GM19328 (cell line): ENCODE measurements around the gene PSMD9.
A peak's percentile ranks its signal among the peaks of the same experiment; 100 is the strongest.
"Not testable (repeated sequence)": the region's sequence is repeated elsewhere in the genome, so short reads cannot be mapped to it uniquely, and the experiment has no call there.

Source experiments
- ATAC-seq: cut with Tn5 transposase; IDR thresholded peaks from one replicate; pipeline ENCODE4 v1.9.1; 2021; ENCODE audit warnings: mild to moderate bottlenecking, moderate library complexity; ENCODE audit not compliant: unreplicated experiment

Gene PSMD9, protein sequence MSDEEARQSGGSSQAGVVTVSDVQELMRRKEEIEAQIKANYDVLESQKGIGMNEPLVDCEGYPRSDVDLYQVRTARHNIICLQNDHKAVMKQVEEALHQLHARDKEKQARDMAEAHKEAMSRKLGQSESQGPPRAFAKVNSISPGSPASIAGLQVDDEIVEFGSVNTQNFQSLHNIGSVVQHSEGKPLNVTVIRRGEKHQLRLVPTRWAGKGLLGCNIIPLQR

DNA sequence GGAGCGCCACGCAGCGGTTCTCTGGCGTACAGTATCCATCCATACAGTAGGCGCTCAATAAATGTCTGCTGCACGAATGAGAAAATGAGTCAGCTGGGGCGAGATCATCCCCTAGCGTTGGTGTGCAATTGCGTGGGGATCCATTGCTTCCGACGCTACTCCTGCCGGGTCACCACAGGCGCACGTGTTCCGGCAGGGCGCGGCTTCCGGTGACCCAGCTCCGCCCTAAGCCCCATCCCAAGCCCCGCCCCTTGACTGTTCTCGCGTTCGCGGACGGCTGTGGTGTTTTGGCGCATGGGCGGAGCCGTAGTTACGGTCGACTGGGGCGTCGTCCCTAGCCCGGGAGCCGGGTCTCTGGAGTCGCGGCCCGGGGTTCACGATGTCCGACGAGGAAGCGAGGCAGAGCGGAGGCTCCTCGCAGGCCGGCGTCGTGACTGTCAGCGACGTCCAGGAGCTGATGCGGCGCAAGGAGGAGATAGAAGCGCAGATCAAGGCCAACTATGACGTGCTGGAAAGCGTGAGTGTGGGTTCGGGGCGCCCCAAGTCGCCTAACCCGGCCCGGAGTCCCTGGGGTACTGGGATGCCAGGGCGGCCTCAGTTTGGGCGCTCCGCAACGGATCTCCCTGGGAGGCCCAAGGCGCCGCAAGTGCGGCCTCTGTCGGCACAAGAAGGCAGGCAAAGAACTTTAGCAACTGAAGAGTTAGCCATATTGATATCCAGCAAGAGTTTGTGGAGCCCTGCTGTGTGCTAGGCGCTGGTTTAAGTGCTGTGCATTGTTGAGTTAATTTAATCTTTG lies at the start of gene PSMD9:
Gene PSMD9 (plus strand): TSS at position 313 of the 796 bp plus-strand sequence. CDS start 67 bp downstream, at position 380.
- peak; percentile 95 for ATAC-seq

DNA sequence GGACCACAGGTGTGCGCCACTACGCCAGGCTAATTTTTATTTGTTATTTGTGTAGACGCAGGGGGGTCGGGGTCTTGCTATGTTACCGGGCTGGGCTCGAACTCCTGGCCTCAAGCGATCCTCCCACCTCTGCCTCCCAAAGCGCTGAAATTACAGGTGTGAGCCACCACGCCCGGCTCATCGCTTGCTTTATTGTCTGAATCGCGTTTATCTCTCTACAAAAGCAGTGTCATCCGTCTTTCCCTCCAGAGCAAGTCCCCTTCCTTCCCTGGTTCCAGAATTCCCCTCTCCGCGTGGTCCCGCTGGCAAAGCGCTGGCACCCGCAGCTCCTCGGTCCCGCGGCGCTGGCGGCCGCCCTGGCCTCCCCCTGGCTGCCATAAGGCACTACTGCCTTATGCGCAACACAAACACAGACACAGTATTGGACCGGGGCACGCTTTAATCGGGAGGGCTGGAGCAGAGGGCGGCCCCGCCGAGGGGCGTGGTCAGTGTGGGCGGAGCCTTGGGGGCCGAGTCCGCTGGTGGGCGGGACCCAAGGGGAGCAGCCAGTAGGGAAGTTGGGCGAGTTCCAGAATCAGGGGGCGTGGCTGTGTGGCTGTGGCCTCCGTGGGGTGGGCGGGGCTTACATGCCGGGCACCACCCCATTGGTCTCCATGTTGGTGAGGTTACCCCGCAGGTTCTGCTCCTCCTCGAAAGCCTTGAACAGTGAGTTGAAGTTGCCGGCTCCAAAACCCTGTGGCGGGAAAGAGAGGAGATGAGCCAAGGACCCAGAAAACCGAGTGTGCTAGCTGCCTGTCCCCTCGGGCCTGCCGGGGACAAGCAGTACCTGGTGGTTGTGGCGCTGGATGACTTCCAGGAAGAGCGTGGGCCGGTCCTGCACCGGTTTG lies 49.2 kb upstream of the PSMD9 start:
- ATAC-seq, result peak; percentile 87

DNA sequence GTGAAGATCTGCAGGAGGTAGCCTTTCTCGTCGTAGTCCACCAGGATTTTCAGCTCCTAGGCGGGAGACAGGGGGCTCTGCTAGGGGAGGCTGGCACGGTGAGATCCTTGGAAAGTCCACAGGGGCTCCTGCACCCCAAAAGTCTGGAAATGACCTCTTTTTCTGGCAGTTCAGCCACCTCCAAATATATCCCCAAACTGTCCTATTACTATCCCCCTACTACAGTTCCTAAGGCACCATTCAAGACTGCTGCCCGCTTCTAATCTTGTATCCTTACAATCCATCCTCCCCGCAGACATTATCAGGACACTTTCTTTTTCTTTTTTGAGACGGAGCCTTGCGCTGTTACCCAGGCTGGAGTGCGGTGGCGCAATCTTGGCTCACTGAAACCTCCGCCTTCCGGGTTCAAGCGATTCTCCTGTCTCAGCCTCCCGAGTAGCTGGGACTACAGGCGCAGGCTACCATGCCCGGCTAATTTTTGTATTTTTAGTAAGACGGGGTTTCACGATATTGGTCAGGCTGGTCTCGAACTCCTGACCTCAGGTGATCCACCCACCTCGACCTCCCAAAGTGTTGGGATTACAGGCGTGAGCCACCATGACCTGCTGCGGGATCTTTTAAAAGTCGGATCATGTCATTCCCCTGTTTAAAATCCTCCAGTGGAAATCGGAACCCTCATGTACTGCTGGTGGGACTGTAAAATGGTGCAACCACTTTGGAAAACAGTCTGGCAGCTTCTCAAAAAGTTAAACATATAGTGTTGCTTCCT lies 48.4 kb upstream of the PSMD9 start:
- ATAC-seq, result no peak

DNA sequence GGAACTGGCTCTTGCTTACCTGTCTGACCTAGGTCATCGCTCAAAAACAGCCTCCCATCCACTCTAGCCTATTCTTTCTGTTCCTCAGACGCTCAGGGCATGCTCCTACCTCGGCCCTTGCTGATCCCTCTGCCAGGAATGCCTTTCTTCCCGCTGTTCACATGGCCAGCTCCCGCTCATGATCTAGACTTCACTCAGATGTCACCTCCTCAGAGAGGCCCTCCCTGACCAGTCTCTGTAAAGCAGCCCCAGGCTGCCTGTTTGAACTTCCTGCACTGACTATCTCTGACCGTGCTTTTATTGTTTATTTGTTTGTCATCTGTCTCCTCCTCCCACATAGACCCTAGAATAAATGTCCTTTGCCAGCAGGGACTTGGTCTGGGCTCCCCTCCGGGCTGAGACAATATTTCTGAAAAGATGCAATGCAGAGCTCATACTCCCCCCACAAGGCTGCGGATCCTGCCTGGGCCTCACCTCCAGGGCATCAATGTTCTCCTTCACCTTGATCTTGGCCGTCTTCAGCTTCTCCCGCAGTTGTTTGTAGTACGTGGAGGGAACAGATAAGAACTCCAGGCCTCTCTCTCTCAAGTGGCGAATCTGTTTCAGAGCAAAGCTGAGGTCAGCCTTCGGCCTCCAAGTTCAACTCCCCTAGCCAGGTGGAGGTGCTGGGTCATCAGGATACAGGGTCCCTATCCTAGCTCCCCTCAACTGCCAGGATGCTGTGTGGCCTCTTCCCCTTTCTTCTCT lies 45.2 kb upstream of the PSMD9 start:
- ATAC-seq, result no peak

DNA sequence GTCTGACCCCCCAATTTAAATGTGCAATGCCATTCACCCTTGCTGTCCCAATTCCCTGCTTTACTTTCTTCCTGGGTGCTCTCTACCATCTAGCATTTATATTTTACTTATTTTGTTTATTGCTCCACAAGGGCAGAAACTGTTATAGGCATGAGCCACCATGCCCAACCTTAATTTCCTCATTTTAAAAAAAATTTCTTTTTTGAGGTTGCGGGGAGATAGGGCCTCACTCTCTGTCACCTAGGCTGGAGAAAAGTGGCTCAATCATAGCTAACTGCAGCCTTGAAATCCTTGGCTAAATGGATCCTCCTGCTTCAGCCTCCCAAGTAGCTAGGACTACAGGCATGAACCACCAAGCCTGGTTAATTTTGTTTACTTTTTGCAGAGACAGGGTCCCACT lies 42.9 kb upstream of the PSMD9 start:
- ATAC-seq, result no peak

DNA sequence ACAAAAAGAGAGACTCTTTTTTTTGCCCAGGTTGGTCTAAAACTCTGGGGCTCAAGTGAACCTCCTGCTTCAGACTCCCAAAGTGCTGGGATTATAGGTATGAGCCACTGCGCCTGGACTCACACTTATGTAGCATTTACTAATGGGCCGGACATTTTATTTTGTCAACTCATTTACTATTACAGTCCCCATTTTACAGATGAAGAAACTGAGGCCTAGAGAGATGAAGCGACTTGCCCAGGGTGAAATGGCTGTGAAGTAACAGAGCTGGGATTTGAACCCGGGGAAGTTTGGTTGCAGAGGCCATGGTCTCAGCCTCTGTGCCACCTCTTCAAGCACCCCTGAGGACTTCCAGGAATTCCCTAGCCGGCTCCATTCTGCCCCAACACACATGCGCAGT lies 39.4 kb upstream of the PSMD9 start:
- ATAC-seq, result no peak

DNA sequence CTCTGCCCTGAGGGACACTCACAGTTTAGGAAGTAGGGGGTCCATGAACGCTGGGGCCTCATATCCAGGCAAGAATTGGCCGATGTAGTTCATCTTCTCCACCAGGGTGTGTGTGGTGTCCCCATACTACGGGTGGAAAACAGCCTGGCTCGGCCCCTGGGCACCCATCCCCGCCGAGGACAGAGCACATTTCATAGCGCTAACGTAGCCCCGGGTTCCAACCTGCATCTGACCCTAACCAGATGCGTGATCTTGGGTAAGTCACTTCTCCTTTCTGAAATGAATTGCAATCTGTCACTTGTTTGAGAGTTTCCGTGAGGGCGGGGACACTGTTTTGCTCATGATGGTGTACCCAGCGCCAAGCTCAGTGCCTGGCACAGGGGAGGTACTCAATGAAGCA lies 38.9 kb upstream of the PSMD9 start:
- ATAC-seq, result no peak

DNA sequence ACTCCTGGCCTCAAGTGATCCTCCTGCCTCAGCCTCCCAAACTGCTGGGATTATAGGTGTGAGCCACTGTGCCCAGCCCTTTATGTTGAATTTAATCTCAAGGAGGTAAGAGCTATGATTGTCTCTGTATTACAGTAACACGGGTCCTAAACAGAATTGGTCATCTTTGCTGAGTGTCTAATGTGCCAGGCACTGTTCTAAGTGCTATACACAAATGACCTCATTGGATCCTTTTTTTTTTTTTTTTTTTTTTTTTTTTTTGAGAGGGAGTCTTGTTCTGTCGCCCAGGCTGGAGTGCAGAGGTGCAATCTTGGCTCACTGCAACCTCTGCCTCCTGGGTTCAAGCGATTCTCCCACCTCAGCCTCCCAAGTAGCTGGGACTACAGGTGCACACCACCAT lies 36.2 kb upstream of the PSMD9 start:
- ATAC-seq, result not testable (repeated sequence)

DNA sequence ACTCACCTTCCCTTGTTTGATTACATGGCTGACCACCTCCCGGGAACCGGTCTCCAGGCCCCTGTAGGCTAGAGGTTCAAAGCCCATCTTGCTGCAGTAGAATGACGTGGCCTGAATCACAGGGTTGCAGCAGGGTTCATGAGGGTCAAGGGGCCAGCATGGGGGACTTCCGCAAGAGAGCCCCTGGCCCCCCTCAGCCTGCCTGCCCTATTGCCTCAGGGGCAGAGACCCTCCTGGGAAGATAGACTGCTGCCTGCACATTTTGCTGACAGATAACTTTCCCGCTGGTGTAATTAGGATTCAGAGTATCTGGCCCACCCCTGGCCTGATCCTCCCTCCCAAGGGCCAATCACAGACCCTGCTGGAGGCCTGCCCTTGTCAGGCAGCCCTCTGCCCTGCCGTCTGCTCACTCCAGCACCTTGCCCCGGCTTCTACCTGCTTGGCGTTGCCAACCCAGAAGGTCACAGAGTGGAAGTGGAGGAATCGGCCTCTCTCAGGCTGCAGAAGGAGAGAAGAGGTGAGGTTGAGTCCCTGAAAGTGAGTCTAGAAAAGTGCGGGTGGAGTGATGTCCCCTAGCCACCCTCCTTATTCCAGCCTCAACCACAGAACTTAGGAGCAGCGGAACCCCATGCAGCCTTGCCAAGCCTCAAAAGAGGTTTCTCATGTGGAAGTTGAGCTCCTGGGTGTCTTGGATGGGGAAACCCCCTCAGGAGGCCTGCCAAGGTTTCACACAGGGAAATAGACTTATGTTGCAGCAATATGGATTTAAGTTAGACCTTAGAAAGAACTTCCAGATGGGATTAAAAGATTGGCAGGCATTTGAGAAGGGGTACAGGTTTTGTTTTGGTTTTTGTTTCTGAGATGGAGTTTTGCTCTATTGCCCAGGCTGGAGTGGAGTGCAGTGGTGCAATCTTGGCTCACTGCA lies 31.0 kb upstream of the PSMD9 start:
- no peak for ATAC-seq

DNA sequence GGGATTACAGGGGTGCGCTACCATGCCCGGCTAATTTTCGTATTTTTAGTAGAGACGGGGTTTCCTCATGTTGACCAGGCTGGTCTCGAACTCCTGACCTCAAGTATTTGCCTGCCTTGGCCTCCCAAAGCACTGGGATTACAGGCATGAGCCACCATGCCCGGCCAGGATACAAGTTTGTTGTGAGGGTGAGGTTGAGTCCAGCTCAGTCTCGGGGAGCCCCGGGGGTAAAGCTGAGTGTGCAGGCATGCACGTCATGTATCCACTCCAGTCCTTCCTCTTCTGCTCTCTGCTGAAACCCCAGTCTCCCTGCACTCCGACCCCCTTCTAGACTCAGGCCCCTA lies 30.3 kb upstream of the PSMD9 start:
- ATAC-seq, result no peak

DNA sequence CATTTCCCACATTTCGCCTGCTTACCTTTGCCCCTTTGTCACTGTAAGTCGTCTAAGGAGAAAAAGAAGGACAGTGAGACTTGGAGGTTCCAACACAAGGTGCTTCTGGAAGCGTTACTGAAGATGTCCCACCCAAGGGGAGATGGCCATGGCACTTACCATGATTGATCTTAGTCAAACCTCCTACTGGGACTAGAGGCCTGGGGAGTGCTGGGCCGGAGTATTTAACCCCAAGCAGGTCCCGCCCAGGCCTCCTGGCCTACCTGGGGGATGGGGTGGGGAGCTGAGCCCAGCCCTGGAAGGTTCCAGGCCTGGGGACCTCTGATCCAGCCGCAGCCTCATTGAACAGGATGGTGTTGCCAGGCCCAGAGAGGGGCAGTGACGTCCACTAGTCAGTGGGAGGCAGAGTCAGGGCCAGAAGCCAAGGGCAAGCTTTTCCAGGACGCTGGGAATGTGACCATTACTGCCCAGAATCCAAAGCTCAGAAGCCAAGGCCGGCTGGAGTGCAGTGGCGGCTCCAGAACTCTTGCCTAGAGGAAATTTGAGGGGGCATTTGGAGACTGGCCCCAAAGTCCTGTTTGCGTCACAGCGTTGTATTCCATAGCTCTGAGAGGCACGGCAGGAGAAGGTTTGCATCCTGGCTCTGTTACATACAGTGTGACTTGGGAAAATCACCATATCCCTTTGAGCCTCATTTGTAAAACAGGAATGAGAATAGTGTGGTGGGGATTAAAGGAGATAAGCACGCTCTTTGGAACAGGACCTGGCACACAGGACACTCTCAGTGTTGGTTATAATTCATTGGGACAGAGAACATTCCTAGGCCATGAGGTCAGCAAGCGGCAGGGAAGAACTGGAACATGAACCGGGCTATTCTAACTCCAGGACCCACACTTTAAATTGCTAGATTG lies 29.7 kb upstream of the PSMD9 start, which contains the start of gene HPD:
Gene HPD (minus strand): TSS at position 198 of the 911 bp plus-strand sequence. CDS start 36 bp downstream, at position 162.
- no peak for ATAC-seq

DNA sequence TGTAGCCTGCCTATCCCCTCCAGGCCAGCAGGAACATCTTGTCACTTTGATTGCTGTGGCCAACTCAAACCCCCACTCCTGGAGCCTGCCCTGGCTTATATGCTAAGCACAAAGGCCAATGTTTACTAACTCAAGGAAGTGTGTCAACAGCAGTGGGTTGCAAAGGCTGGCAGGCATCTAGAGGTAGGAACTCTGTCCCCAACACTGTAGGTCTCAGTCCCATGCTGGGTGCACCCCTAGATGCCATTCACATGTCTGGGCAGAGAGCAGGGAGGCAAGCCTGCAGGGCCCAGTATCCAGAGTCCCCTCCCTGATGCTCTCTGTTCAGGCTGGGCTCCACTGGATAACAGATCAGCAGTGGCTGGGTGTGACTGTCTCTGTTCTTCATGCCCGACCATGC lies 28.3 kb upstream of the PSMD9 start:
- no peak for ATAC-seq

DNA sequence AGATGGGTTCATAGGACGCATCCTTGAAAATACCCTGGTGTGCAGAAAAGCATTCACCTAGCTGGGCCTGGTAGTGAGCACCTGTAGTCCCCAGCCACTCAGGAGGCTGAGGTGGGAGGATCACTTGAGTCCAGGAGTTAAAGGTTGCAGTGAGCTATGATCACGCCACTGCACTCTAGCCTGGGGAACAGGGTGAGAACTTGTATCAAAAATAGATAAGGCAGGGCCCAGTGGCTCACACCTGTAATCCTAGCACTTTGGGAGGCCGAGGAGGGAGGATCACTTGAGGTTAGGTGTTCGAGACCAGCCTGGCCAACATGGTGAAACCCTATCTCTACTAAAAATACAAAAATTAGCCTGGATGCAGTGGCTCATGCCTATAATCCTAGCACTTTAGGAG lies 27.9 kb upstream of the PSMD9 start:
- not testable (repeated sequence) for ATAC-seq

DNA sequence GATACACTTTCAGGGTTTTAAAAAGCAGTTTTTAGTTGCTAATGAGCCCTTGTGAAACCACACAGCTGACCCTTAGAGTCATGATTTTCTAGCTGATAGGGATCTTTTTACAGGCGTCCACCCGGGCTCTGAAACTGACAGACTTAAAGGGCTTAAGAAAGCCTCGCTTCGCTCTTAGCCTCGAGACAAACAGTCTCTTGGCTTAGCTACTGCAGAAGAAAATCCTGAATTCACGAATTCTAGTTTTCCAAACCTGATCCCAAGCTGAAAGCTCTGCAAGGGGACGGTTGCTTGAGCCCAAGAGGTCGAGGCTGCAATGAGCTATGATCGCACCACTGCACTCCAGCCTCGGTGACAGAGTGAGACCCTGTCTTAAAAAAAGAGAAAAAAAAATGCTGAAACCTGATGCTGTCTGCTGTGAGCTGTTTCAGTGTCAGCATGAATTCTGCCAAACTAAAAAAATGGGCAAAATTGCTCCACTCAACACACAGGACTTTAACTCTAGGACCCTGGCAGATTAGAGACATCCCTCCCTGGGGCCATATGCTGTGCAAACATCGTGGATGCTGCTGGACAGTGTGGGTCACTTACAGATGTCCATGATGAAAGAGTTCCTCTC lies 26.8 kb upstream of the PSMD9 start:
- ATAC-seq, result no peak

DNA sequence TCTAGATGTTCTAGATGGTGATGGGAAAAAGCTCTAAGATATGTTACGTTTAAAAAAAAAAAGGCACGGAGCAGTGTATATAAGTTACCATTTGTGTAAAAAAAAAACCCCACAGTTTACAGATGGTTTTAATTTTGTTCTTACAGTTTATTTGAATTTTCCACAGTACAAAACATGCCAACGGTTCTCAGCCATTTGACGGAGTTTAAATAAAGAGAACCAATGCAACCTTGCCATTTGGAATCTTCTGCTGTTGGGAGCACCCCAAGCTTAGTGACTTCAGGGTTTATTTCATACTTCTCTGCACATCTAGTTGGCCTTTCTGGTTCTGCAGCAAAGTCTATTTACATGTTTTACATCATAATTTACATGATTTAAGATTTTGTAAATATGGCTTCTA lies 22.3 kb upstream of the PSMD9 start:
- ATAC-seq, result no peak

DNA sequence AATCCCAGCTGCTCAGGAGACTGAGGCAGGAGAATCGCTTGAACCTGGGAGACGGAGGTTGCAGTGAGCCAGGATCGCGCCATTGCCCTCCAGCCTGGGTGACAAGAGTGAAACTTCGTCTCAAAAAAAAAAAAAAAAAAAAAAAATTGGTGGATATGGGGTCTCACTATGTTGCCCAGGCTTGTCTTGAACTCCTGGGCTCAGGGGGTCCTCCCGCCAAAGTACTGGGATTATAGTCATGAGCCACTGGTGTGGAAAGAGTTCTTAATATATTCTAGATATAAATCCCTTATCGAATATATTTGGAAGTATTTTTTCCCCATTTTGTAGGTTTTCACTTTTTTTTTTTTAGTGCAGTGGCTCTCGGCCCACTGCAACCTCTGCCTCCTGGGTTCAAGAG lies 19.4 kb upstream of the PSMD9 start:
- ATAC-seq, result not testable (repeated sequence)

DNA sequence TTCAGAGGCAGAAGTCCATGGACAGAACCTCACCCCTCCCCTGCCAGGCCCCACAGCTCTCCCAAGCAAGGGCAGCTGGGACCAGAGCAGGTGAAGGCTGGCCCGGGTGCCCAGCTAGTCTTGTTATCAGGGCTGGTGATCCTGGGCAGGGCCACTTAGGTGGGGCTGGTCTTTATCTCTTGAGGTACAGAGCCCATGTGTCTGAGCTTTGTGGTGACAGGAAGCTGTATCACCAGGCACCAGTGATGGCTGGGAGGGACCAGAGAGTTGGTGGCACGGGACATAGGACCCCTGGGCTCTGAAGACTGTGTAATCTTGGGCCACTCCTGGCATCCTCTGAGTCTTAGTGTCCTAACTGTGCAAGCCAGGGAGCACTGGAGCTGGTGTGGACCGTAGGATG lies 17.1 kb upstream of the PSMD9 start:
- no peak for ATAC-seq
